ENCODE results near the gene RXRA.

Gene RXRA

DNA sequence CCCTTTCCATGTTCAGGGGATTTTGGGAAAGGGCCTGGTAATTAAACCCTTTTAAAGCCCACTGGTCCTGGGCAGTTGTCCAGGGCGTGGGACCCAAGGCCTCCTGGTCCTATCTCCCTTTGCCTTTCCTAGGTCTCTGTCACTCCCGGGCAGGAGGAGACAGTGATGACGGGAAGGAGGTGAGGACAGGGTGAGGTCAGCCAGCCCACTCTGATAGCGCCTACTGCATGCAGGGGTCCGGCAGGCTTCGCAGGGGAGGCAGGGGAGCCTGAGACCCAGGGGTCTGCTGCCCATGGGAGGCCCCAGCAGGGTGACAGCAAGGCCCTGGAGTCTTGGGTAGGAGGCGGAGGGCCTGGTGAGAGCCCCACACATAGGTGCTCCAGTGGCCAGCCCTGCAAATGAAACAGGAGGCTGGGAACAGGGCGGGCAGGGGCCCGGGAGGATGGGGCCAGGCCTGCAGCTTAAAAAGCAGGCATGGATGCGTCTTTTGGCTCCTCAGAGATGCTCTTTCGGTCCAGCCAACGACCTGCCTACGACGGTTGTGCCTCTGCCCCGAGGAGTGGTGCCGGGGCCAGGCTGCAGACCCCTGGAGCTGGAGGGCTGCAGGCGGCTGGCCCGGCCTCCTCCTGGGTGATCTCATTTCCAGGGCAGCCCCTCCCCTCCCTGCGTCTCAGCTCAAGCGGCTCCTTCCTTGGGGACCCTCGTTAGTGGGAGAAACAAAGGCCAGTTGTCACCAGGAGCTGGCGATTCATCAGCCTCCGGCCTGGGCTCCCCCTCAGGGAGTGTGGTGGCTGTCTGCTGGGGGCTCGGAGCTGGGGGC lies 6.7 kb upstream of the RXRA start:
- TF ChIP-seq, protein P1, sequence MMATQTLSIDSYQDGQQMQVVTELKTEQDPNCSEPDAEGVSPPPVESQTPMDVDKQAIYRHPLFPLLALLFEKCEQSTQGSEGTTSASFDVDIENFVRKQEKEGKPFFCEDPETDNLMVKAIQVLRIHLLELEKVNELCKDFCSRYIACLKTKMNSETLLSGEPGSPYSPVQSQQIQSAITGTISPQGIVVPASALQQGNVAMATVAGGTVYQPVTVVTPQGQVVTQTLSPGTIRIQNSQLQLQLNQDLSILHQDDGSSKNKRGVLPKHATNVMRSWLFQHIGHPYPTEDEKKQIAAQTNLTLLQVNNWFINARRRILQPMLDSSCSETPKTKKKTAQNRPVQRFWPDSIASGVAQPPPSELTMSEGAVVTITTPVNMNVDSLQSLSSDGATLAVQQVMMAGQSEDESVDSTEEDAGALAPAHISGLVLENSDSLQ (IDR thresholded peaks at IDR 0.05), result no peak
- TF ChIP-seq BHLHE40 (IDR thresholded peaks at IDR 0.05; ENCODE audit: borderline replicate concordance), result no peak
- TF ChIP-seq HDGF (IDR thresholded peaks at IDR 0.05; ENCODE audit: borderline replicate concordance), result no peak
- POLR2A ChIA-PET, result no interaction called here
- CTCF ChIA-PET, result no interaction called here
- DNase-seq (ENCODE audit: extremely low spot score), result no peak

DNA sequence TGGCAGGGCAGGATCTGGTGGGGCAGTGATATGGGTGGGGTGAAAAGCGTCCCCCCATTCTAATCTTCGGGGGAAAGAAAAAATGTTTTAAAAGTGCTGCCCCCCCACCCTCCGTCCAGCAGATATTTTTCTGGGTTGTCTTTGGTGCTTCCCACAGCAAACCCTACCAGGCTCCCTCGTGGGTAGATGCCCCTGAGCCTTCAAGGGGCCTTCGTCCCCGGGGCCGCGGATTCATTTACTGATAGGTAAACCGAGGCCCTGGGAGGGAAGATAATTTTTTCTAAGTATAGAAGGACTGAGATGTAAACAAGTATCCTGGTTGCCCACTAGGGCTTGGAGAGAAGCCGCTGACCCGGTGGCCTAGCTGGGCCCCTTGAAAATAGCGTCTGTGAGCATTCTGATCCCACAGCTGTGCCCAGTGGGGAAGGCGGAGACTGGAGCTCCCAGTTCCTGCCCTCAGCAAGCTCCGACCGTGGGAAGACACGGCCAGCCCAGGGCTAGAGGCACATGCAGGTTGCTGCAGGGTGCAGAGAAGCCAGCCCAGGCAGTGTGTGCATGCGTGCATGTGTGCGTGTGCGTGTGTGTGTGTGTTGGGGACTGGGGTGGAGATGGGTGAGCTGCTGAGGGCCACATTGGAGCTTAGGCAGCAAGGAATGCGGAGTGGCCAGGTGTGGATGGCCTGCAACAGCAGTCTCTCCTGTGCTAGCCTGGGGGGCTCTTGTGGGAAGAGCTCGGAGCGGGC lies 6.0 kb upstream of the RXRA start:
- ChIA-PET CTCF (no interaction called here), POLR2A (no interaction called here)
- DNase-seq (ENCODE audit: extremely low spot score), result no peak
- TF ChIP-seq SUZ12 (IDR thresholded peaks at IDR 0.05) (no peak), TARDBP (IDR thresholded peaks at IDR 0.05) (no peak), SP1 (IDR thresholded peaks at IDR 0.05) (no peak), FOXK2 (IDR thresholded peaks at IDR 0.05) (no peak), CTBP1 (IDR thresholded peaks at IDR 0.05; ENCODE audit: borderline replicate concordance) (no peak), L3MBTL2 (conservative IDR thresholded peaks at IDR 0.05) (no peak), NFRKB (IDR thresholded peaks at IDR 0.05) (no peak)
- TF ChIP-seq, protein P1 (IDR thresholded peaks at IDR 0.05), result no peak

DNA sequence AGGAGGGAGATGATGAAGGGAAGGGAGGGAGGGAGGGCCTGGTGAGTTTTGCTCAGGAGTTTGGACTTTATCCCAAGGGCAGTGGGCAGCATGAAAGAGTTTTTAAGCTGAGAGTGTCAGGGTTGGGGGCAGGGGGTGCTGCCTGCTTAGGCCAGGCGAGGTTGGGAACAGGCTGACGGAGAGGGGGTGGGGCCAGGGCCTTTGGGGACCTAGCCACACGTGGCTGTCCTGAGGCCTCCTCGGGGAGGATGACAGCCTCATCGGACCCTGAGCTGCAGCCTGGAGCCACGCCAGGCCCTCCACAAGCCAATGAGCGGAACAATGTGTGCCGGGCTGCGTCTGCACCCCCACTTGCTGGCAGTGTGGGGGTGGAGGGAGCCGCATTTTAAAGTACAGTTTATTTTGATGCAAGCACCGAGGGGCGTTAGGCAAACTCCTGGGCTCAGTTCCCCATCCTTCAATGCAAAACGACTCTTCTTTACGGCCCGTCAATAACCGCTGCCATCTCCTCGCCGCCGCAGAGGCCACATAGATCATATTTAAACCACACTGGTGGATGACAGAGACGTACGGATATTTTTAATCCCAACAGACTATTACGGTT lies 5.3 kb upstream of the RXRA start:
- DNase-seq (ENCODE audit: extremely low spot score), result no peak

DNA sequence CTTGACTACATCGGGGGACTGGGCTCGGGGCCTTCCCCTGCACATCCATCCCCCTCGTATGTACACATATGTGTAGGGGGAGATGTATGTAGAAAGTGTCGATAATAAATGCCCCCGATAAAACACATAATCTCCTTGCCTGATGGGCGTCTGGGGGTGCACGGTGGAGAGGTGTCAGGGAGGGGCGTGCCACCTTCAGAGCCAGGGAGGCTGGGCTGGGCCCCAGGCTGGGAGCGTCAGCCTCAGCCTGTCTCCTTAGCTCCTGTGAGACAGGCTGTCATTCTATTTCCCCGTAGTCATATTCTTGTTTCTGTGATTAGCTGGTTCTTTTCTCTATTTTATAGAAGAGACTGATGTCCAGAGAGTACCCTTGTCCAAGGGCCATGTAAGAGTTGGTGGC lies 4.7 kb upstream of the RXRA start:
- CTCF ChIA-PET, result no interaction called here
- DNase-seq (ENCODE audit: extremely low spot score), result no peak
- POLR2A ChIA-PET, result no interaction called here
- no peak for TF ChIP-seq LEF1 (IDR thresholded peaks at IDR 0.05; ENCODE audit: borderline replicate concordance)
- TF ChIP-seq SUZ12 (IDR thresholded peaks at IDR 0.05), result no peak
- TF ChIP-seq HDGF (IDR thresholded peaks at IDR 0.05; ENCODE audit: borderline replicate concordance), result no peak
- no peak for TF ChIP-seq SP1 (IDR thresholded peaks at IDR 0.05)
- no peak for TF ChIP-seq L3MBTL2 (conservative IDR thresholded peaks at IDR 0.05)
- no peak for TF ChIP-seq FOXK2 (IDR thresholded peaks at IDR 0.05)
- TF ChIP-seq BHLHE40 (IDR thresholded peaks at IDR 0.05; ENCODE audit: borderline replicate concordance), result no peak
- TF ChIP-seq, protein P1 (IDR thresholded peaks at IDR 0.05), result no peak
- TF ChIP-seq NFRKB (IDR thresholded peaks at IDR 0.05), result no peak
- TF ChIP-seq ZNF384 (IDR thresholded peaks at IDR 0.05), result no peak
- no peak for TF ChIP-seq TARDBP (IDR thresholded peaks at IDR 0.05)
- no peak for TF ChIP-seq ELF4 (IDR thresholded peaks at IDR 0.05)
- TF ChIP-seq FOXM1 (IDR thresholded peaks at IDR 0.05; ENCODE audit: borderline replicate concordance), result no peak
- no peak for TF ChIP-seq ARNT (IDR thresholded peaks at IDR 0.05)
- TF ChIP-seq CTBP1 (IDR thresholded peaks at IDR 0.05; ENCODE audit: borderline replicate concordance), result no peak
- TF ChIP-seq FOXA1 (IDR thresholded peaks at IDR 0.05), result no peak

More for the DNA sequence above, 5.3 kb upstream of the RXRA start:
- ChIA-PET POLR2A (no interaction called here), CTCF (no interaction called here)
- no peak for TF ChIP-seq BHLHE40 (IDR thresholded peaks at IDR 0.05; ENCODE audit: borderline replicate concordance)
- no peak for TF ChIP-seq L3MBTL2 (conservative IDR thresholded peaks at IDR 0.05)
- no peak for TF ChIP-seq SUZ12 (IDR thresholded peaks at IDR 0.05)
- TF ChIP-seq ELF4 (IDR thresholded peaks at IDR 0.05), result no peak
- TF ChIP-seq FOXA1 (IDR thresholded peaks at IDR 0.05), result no peak
- no peak for TF ChIP-seq FOXM1 (IDR thresholded peaks at IDR 0.05; ENCODE audit: borderline replicate concordance)
- TF ChIP-seq FOXK2 (IDR thresholded peaks at IDR 0.05), result no peak
- no peak for TF ChIP-seq LEF1 (IDR thresholded peaks at IDR 0.05; ENCODE audit: borderline replicate concordance)
- TF ChIP-seq CTBP1 (IDR thresholded peaks at IDR 0.05; ENCODE audit: borderline replicate concordance), result no peak
- TF ChIP-seq SP1 (IDR thresholded peaks at IDR 0.05), result no peak
- TF ChIP-seq HDGF (IDR thresholded peaks at IDR 0.05; ENCODE audit: borderline replicate concordance), result no peak
- TF ChIP-seq TARDBP (IDR thresholded peaks at IDR 0.05), result no peak
- no peak for TF ChIP-seq NFRKB (IDR thresholded peaks at IDR 0.05)
- TF ChIP-seq, protein P1 (IDR thresholded peaks at IDR 0.05), result no peak
- no peak for TF ChIP-seq ZNF384 (IDR thresholded peaks at IDR 0.05)
- TF ChIP-seq ARNT (IDR thresholded peaks at IDR 0.05), result no peak
